ENCODE data around the gene OR5H15.
"Not testable (repeated sequence)": the region's sequence is repeated elsewhere in the genome, so short reads cannot be mapped to it uniquely, and the experiment has no call there.

OR5H15 gene

GRCh38 chr3:98166396-98166795 is at the start of gene OR5H15:
Gene OR5H15, plus strand, starts transcription at chr3:98166696. Its CDS starts 2,004 bp downstream, at chr3:98168700.
- DNase-seq (ENCODE audit: low spot score): no peak

GRCh38 chr3:98130421-98130820 is 36.1 kb upstream of the OR5H15 start, which contains the start of gene OR5H1:
Gene OR5H1, plus strand, starts transcription at chr3:98130721. Its CDS starts 1,977 bp downstream, at chr3:98132698.
- DNase-seq (ENCODE audit: low spot score): no peak

- no peak for DNase-seq (ENCODE audit: low spot score)
Measured at GRCh38 chr3:98136631-98137030, 29.9 kb upstream of the OR5H15 start.

- DNase-seq (ENCODE audit: low spot score): not testable (repeated sequence)
Measured at GRCh38 chr3:98137826-98138557, 28.5 kb upstream of the OR5H15 start.

GRCh38 chr3:98140531-98140930 is 26.0 kb upstream of the OR5H15 start:
- DNase-seq (ENCODE audit: low spot score): no peak

- no peak for DNase-seq (ENCODE audit: low spot score)
Measured at GRCh38 chr3:98147179-98147578, 19.3 kb upstream of the OR5H15 start, which contains the start of gene OR5H14. Gene OR5H14, plus strand, starts transcription at chr3:98147479. Its CDS starts 1,907 bp downstream, at chr3:98149386.

GRCh38 chr3:98148751-98149150 is 17.7 kb upstream of the OR5H15 start:
- DNase-seq (ENCODE audit: low spot score): no peak

GRCh38 chr3:98149456-98149855 is 17.0 kb upstream of the OR5H15 start:
- not testable (repeated sequence) for DNase-seq (ENCODE audit: low spot score)

GRCh38 chr3:98151241-98151640 is 15.3 kb upstream of the OR5H15 start:
- DNase-seq (ENCODE audit: low spot score): no peak

- DNase-seq (ENCODE audit: low spot score): no peak
Measured at GRCh38 chr3:98171071-98171470, 4.6 kb downstream of the OR5H15 start.

- peak; percentile 18 for DNase-seq (ENCODE audit: low spot score)
Measured at GRCh38 chr3:98172621-98173020, 6.1 kb downstream of the OR5H15 start.

GRCh38 chr3:98180319-98180890 is 13.9 kb downstream of the OR5H15 start:
- no peak for DNase-seq (ENCODE audit: low spot score)

- no peak for DNase-seq (ENCODE audit: low spot score)
Measured at GRCh38 chr3:98182196-98182595, 15.7 kb downstream of the OR5H15 start.

GRCh38 chr3:98185180-98185579 is 18.7 kb downstream of the OR5H15 start:
- no peak for DNase-seq (ENCODE audit: low spot score)

- DNase-seq (ENCODE audit: low spot score): peak; percentile 34
Measured at GRCh38 chr3:98188545-98188944, 22.0 kb downstream of the OR5H15 start.

GRCh38 chr3:98190911-98191310 is 24.4 kb downstream of the OR5H15 start:
- DNase-seq (ENCODE audit: low spot score): not testable (repeated sequence)

- DNase-seq (ENCODE audit: low spot score): not testable (repeated sequence)
Measured at GRCh38 chr3:98196293-98196692, 29.8 kb downstream of the OR5H15 start.

- DNase-seq (ENCODE audit: low spot score): no peak
Measured at GRCh38 chr3:98199020-98199419, 32.5 kb downstream of the OR5H15 start.

GRCh38 chr3:98209244-98209643 is 42.7 kb downstream of the OR5H15 start:
- DNase-seq (ENCODE audit: low spot score): no peak

GRCh38 chr3:98213276-98213675 is 46.8 kb downstream of the OR5H15 start:
- no peak for DNase-seq (ENCODE audit: low spot score)

- no peak for DNase-seq (ENCODE audit: low spot score)
Measured at GRCh38 chr3:98215051-98215450, 48.6 kb downstream of the OR5H15 start.

Data from COLO829 (cell line).